GOT3 (cell line): Measurements from ENCODE around the gene ATPAF1.
"Not testable (repeated sequence)": the region's sequence is repeated elsewhere in the genome, so short reads cannot be mapped to it uniquely, and the experiment has no call there.

Experiments
- DNase-seq: peaks from one replicate; lab custom pipeline; 2025; ENCODE audit warnings: mixed read lengths; lab: John Stamatoyannopoulos, UW

ATPAF1 gene

DNA sequence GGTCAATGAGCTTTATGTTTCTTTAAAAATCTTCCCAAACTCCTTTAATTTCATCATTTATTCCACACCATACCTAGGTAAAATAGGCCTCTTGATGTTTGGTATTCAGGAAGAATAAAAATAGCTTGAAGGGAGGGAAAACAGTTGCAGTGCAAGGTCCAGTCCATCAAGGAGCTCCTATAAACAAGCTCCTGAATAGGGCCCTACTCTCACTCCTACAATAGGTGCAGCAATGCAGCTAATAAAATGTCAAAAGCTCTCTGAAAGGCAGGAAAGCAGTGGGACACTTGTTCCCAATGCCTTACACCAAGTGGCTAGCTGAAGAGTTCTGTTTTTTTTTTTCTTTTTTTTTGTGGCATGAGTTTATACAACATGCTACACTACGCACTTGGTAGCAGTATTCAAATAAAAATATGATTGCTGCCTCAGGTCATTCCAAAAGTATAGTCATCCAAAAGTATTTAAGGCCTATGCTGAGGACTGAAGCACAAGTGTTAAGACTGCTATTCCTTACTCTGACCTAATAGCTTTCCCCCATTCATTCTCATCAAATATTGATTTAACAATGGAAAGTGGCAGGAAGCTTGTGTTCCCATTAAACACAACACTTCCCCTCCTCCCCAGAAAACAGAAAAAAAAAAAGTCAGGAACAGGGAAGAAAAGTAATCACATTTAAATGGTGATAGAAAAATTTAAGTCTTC is 13.3 kb upstream of the ATPAF1 start:
- DNase-seq: no peak

DNA sequence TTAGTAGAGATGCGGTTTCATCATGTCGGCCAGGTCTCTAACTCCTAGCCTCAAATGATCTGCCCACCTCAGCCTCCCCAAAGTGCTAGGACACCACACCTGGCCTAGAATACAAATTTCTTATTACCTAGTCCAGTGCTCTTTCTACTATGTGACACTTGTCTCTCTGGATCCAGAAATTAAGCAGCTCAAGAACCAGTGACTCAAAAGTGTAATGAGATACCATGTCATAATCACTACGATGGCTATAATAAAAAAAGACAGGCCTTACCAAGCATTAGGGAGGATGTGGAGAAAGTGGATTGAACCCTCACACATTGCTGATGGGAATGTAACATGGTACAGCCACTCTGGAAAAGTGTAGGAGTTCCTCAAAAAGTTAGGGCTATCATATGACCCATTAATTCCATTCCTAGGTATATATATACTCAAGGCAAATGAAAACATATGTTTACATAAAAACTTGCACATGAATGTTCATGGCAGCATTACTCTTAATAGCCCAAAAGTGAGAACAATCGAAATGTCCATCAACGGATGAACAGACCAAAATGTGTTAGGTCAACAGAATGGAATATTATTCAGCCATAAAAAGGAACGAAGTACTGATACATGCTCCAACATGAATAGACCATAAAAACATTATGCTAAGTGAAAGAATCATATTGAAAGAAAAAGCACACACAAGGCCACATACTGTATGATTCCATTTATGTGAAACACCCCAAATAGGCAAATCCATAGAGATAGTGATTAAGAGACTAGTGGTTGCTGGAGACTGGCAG is 11.8 kb upstream of the ATPAF1 start:
- no peak for DNase-seq

DNA sequence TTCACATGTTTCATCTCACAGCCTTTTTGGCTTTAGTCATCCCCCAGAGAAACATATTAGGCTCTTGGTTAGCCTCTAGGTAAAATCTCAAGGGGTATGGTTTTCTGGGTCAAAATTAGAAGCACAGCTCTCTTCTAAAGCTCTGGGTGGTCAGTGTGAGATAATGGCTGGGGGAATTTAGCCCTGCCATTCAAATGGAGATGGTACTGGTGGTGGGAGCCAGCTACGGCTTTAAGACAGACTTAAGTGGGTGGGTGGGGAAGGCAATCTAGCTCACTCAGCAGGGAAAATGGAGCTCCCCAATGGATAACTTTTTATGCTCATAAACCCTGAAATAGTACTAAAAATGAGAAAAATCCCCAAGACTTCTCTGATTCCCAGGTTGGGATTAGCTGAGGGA is 9.2 kb upstream of the ATPAF1 start:
- DNase-seq: no peak

DNA sequence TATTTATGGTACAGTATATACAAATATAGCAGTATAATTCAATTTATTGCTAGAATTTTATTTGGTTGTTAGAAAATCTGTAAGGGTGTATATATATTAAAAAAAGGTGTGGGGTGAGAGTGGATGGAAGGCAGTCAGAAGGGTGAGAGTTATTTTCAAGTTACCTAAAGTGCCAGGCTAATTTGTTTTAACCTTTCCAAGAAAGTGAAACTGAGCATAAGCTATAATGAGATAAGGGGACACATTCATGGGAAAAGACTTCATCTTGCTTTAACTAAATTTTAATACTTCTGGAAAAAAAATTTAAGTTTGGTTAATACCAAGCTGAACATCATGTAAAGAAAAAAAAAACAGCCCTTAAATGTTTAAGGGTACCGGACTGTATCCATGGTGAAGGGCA is 8.4 kb upstream of the ATPAF1 start:
- DNase-seq: no peak

DNA sequence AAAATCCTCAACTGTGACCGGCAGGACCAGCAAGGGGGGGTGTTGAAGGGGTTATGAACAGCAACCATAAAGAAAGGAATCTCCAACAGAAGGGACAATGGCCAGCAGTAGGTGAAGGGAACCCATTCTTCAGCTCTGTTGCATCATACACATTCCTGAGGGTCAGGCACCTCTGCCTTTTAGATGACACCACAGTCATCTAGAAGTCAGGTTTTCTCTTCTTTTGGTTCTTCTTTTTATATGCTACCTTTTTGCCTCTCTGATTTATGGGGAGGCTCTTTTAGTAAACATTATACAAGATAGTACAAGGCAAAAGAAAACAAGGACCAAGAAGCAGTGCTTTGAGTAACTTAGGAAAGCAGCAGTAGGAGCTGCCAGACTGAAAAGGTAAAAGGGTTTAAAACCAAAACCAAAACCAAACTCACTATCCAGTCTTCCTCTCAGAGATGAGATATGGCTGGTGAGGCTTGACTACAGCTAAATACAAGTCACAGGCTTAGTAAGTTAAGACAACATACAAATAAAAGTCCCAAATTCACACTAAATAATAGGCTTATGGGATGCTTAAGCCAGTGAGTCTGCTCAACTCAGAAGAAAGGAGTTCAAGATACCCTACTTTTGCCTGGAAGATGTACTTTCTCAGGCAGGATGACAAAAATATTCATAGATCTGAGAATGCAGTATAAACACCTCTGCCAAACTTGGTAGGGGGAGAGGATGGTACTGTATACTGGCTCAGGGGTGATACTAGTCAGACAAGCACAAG is 7.6 kb upstream of the ATPAF1 start:
- no peak for DNase-seq

DNA sequence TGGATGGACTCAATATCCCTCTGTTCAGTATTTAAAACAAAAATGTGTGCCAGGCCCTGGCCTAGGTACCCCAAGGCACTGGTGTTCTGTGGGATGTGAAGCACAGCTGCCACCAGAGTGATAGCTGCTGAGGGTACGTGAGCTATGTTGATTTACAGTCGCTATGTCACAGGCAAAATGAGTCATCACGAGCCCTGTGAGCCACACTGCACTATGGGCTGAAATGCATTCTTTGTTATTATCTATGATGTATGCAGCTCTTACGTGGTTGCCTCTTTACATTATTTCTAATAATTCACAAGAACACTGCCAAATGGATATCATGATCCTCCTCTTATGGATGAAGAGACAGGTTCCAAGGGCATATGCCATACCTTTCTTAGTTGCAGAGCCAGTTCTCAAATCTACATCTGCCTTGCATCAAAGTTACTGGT is 5.6 kb upstream of the ATPAF1 start:
- no peak for DNase-seq

DNA sequence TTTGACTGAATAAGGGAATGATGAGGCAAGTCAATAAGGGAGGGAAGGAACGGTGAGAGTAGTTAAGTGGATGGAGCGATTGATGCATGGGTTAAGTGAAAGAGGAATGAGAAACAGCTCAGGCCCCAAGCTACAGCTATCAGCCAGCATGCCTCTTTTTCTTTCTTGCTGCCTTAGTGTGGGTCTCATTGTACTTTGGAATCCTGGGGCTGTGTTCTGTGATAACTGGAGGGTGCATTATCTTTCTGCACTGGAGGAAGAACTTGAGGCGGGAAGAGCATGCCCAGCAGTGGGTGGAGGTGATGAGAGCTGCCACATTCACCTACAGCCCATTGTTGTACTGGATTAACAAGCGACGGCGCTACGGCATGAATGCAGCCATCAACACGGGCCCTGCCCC is 4.5 kb upstream of the ATPAF1 start:
- DNase-seq: no peak

DNA sequence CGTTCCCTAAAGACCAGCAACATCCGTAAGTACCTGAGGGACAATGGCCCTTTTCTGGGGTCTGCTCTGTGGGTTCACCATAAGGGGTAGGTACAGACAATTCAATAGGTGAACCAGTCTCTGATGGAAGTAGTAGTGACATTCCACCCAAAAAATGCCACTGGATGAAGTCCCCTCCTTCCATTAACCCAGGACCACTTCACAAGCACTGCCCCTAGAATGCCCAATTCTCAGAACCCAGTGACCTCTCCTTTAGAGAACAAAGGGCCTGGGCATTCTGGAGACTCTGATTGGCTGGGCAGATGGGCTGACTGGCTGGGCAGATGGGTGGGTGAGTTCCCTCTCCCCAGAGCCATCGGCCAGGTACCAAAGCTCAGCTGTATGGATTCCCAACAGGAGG is 3.4 kb upstream of the ATPAF1 start, which contains the start of gene TEX38:
Gene TEX38, plus strand, starts transcription at position 301 of the 400 bp plus-strand sequence. Its CDS starts 81 bp downstream, at position 382.
- no peak for DNase-seq

DNA sequence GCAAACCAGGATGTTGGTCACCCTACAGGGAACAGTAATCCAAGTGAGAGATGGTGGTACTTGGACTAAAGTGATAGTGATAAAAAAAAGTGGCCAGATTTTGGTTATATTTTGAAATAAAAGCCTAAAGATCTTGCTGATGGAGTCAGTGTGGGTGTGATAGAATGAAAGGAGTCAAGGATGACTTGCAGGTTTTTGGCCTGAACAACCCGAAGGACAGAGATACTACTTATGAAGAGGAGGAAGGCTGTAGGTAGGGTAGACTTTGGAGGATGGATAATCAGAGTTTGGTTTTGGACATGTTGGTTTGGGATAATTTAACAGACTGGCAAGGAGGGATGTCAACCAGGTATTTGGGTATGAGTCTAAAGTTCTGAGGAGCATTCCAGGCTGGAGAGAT is 2.0 kb upstream of the ATPAF1 start:
- DNase-seq: no peak

DNA sequence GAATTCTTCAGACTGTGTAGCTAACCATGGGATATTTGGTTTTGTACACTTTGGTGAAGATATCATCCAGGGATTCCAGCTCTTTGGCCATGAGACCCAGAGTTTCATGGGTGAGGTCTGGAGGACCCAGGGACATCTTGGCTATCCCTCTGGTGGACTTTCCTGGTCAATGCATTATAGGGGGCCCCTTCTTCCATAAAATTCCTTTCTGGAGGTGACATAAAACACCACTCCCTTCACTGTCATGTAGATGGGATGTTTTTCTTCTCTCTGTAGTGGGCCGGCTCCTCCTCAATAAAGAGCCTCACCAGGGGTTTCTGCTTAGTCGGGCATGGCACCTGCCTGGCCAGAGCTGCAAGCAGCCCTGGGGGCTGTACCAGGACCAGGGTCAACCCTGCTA is 2.2 kb downstream of the ATPAF1 start:
- DNase-seq: no peak

DNA sequence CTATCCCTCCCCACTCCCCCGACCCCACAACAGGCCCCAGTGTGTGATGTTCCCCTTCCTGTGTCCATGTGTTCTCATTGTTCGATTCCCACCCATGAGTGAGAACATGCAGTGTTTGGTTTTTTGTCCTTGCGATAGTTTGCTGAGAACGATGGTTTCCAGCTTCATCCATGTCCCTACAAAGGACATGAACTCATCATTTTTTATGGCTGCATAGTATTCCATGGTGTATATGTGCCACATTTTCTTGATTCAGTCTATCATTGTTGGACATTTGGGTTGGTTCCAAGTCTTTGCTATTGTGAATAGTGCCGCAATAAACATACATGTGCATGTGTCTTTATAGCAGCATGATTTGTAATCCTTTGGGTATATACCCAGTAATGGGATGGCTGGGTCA is 5.2 kb downstream of the ATPAF1 start:
- not testable (repeated sequence) for DNase-seq

DNA sequence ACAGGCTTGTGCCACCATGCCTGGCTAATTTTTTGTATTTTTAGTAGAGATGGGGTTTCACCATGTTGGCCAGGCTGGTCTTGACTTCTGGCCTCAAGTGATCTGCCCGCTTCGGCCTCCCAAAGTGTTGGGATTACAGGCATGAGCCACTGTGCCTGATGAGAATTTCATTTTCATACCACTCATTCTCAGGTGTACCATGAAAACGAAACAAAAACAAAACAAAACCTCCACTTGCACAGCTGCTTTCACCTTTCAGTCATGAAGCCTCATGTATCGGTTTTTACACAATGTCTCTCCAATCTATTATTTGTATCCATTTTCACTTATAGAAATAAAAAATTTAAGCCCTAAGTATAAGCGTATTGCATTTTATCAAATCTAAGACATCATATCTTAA is 8.0 kb downstream of the ATPAF1 start:
- DNase-seq: not testable (repeated sequence)

DNA sequence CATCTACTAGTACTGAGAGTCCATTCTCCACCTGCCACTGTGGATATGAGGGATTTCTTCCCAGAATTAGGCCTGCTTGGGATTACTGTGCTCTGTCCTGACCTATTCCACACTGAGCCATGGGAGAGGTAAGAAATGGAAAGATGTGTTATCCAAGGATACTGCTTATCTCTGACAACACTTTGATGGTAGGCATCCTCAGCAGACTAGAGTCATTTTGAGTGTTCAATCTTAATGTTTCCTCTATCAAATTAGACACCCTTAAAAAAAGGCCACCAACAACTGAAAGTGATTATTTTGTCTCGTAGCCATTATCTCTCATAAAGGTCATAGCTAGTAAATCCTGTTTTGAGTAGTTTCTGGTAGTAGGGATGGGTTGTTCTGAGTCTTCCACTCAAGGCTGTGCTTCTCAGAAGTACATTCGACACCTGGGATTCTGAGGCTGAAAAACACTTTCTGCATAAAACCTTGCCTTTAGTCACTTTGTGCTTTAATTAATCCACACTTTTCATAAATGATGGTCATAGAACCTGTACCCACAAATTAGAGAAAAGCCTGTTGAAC is 8.8 kb downstream of the ATPAF1 start:
- DNase-seq: no peak

DNA sequence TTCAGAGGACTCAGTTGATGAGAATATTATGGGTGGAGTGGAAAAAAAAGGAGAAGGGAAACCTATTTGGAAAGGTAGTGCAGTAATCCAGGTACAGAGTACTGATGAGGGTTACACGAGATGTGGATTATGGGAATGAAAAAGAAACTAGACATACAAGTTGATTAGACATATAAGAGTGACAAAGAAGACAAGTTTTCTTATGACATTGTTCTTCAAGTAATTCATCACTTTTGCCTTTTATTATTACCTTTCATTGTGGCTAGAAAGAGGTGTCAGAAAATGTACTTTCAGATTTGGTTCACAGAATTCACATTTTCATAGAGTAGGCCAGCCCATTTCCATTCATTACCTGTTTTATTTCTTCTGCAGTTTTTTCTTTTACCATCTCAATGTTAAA is 10.4 kb downstream of the ATPAF1 start:
- DNase-seq: no peak

DNA sequence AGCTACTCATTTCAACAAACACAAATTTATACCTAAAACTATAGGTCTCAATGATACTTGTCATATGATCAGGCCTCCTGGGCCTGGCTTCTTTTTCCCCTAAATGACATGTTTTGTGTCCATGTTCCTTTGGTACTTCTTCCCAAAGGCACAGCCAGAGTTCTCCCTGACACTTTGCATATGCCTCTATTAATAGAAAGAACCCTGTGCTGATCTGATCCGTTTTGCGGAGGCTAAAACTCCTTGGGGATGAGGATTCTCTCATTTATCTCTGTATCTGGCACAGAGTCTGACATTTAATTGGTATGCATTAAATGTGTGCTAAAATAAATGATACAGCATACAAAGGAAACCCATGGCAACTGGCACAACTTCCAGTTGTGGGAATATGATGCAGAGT is 11.5 kb downstream of the ATPAF1 start:
- DNase-seq: no peak

DNA sequence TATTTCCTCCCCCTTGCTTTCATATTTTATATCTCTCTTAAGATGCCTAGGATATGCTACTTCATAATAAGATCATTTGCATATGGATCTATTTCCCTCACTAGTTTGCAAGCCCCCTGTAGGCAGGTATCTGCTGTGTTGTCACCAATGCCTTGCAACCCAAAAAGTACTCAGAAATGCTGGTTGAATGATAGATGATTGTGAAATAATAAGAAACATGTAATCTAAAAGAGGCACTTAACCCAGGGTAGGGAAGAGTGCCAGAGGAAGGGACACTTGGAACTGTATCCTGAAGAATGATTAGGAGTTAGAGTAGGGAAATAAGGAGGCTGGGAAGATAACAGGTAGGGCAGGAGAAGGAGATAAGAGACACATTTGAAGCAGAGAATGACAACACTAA is 12.3 kb downstream of the ATPAF1 start:
- DNase-seq: no peak

DNA sequence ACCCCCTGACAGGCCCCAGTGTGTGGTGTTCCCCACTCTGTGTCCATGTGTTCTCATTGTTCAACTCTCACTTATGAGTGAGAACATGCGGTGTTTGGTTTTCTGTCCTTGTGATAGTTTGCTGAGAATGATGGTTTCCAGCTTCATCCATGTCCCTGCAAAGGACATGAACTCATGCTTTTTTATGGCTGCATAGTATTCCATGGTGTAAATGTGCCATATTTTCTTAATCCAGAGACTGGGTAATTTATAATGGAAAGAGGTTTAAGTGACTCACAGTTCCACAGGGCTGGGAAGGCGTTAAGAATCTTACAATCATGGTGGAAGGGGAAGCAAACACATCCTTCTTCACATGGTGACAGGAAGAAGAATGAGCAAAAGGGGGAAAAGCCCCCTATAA is 13.5 kb downstream of the ATPAF1 start:
- not testable (repeated sequence) for DNase-seq

DNA sequence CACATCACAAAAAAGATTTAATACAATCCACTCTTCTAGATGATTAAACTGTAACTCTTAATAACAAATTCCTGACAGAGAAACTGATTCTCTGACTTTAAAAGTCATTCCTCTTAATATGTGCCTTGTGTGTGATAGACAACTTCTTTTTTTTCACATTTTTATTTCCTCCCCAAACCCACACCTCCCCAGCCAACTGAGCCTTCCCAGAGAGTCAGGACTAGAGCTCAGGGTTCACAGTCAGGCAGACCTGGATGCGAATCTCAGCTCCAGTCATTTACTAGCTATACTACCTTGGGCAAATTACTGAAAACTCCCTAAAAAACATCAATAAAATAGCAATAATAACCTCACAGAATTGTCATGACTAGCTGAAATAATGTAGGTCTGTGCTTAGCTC is 14.2 kb downstream of the ATPAF1 start:
- DNase-seq: no peak

DNA sequence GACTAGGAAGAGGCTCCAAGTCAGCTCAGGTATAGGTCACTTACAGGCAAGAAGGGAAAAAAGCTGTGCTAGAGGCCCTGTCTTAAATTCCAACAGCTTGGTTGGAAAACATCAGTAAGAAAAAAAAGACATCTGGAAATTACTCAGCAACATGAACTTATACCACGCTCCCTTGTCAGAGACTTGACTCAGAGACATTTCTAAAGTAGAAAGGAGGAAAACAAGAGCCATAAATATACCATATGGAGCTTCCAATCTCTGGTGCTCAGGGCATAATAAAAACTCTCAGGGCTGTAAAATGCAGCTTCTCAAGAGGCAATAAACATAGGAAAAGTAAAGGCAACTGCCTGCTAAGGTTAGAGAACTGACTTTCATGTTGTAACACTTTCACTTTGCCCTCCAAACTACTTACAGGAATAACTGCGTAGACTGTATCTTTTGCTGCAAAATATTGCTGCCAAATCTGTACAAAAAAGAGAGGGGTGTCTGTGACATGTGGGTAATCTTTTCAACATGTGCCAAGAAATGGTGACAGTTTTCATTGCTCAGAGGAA is 14.7 kb downstream of the ATPAF1 start:
- DNase-seq: no peak

DNA sequence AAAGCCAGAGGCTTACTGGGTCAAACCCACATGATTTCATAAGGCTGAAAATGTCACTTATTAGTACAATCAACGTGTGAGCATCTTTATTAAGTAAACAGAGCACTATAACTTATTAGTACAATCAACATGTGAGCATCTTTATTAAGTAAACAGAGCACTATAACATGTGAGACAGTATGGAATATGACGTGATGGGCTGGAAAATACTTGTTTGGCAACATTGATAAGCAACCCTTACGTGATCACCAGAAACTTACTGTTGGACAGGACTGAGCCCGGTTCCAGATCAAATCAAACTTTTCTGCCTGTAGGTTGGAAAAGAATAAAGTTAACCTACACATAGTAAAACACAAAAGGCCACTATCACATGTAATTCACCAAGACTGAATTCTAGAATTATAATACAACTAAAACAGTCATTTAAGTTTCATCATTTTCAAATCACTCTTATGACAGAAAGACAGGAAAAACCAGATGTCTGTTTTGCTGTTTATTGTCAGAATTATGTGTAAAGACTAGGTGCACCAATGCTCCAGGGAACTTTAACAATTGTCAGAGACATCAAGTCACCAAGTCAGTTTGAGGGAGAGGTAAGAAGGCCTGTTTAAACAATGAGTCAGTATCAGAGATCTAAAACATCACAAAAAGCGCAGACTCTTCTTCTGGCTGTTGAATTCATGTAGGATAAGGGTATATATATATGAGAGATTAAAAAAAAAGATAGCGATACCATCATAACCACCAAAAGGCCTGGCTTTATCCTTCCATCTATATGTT is 15.7 kb downstream of the ATPAF1 start:
- no peak for DNase-seq

DNA sequence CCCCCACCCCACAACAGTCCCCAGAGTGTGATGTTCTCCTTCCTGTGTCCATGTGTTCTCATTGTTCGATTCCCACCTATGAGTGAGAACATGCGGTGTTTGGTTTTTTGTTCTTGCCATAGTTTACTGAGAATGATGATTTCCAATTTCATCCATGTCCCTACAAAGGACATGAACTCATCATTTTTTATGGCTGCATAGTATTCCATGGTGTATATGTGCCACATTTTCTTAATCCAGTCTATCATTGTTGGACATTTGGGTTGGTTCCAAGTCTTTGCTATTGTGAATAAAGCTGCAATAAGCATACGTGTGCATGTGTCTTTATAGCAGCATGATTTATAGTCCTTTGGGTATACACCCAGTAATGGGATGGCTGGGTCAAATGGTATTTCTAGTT is 17.0 kb downstream of the ATPAF1 start:
- DNase-seq: not testable (repeated sequence)
